SU-DHL-6 (cell line): Measurements from ENCODE around the gene PSME3IP1.

Experiments
- H2AFZ ChIP-seq: fragments of 200-600 bp; sonication (generic); 2 replicates; pipeline ENCODE4 v1.6.1; 2014; ENCODE audit warnings: low read depth, mild to moderate bottlenecking, moderate library complexity, mixed read lengths, antibody characterized with exemption, low read length; ENCODE audit not compliant: severe bottlenecking
- H3F3A ChIP-seq: fragments of 200-600 bp; shearing (Covaris generic); 2 replicates; pipeline ENCODE4 v1.6.0; 2016; ENCODE audit warnings: antibody characterized with exemption, mild to moderate bottlenecking; ENCODE audit not compliant: insufficient read depth
- H3K27ac ChIP-seq: fragments of 200-600 bp; sonication (generic); 2 replicates; pipeline ENCODE4 v1.5.1; 2016; ENCODE audit warnings: low read depth, mild to moderate bottlenecking, low read length, moderate library complexity, mixed read lengths
- H3K27me3 ChIP-seq: fragments of 200-600 bp; sonication (generic), shearing (Covaris generic); 2 replicates; pipeline ENCODE4 v1.6.0; 2014; ENCODE audit warnings: mild to moderate bottlenecking, low read length
- H3K36me3 ChIP-seq: fragments of 200-600 bp; sonication (generic); 2 replicates; pipeline ENCODE4 v1.6.1; 2014; ENCODE audit warnings: mild to moderate bottlenecking, low read length, mixed read lengths
- H3K4me2 ChIP-seq: fragments of 300-600, 200-600 bp; shearing (Covaris generic), sonication (generic); 2 replicates; pipeline ENCODE4 v1.6.0; 2014; ENCODE audit warnings: low read length, low read depth, mild to moderate bottlenecking; ENCODE audit not compliant: poor library complexity, severe bottlenecking
- H3K4me3 ChIP-seq: fragments of 200-600 bp; sonication (generic); 2 replicates; pipeline ENCODE4 v1.5.1; 2014; ENCODE audit warnings: antibody characterized with exemption, low read length, mild to moderate bottlenecking, mixed read lengths; ENCODE audit not compliant: insufficient read depth, poor library complexity, severe bottlenecking
- H3K79me2 ChIP-seq: fragments of 200-600 bp; sonication (generic); 2 replicates; pipeline ENCODE4 v1.6.1; 2014; ENCODE audit warnings: mild to moderate bottlenecking, low read length, moderate library complexity; ENCODE audit not compliant: insufficient read depth
- H3K9ac ChIP-seq: fragments of 200-600 bp; sonication (generic); 2 replicates; pipeline ENCODE4 v1.7.0; 2014; ENCODE audit warnings: mild to moderate bottlenecking, low read length
- H3K9me2 ChIP-seq: fragments of 200-600 bp; sonication (generic); replicated peaks from 2 replicates; pipeline ENCODE4 v1.6.1; 2014; ENCODE audit warnings: low read length; ENCODE audit not compliant: insufficient read depth
- H3K9me3 ChIP-seq: fragments of 200-600 bp; sonication (generic); 2 replicates; pipeline ENCODE4 v1.6.1; 2014; ENCODE audit warnings: low read length, mixed read lengths; ENCODE audit not compliant: insufficient read depth
- H4K20me1 ChIP-seq: fragments of 200-600 bp; sonication (generic); 2 replicates; pipeline ENCODE4 v1.6.1; 2014; ENCODE audit warnings: low read depth, mild to moderate bottlenecking, antibody characterized with exemption, low read length, moderate library complexity, mixed read lengths
- CTCF ChIP-seq: fragments of 200-600 bp; sonication (generic); IDR thresholded peaks from one replicate; pipeline ENCODE4 v1.5.1; 2017; ENCODE audit warnings: antibody characterized with exemption, mild to moderate bottlenecking, low read length, moderate library complexity; ENCODE audit not compliant: insufficient read depth, poor library complexity, severe bottlenecking
- EZH2phosphoT487 ChIP-seq: fragments of 200-600 bp; sonication (generic), shearing (Covaris generic); conservative IDR thresholded peaks from 2 replicates; pipeline ENCODE4 v1.6.1; 2018; ENCODE audit warnings: mild to moderate bottlenecking, antibody characterized with exemption, low read length, moderate library complexity, mixed read lengths

PSME3IP1 gene

GRCh38 chr16:57138281-57138935 is 47.4 kb downstream of the PSME3IP1 start:
- no peaks in the 10 kb centered on the region for H3K9me3 ChIP-seq
- no peak overlapping the region for H3K4me2 ChIP-seq
- H3K9me2 ChIP-seq: no peaks in the 10 kb centered on the region
- H3K36me3 ChIP-seq: no peaks in the 10 kb centered on the region
- no peaks in the 10 kb centered on the region for H3K79me2 ChIP-seq
- no peaks in the 10 kb centered on the region for H3F3A ChIP-seq
- H3K9ac ChIP-seq: no peak overlapping the region
- no peak overlapping the region for H3K27ac ChIP-seq
- no peaks in the 10 kb centered on the region for H3K27me3 ChIP-seq
- no peaks in the 10 kb centered on the region for H4K20me1 ChIP-seq
- H2AFZ ChIP-seq: no peak overlapping the region
- H3K4me3 ChIP-seq: no peak overlapping the region
- no peak for TF ChIP-seq CTCF
- no peak for TF ChIP-seq EZH2phosphoT487

GRCh38 chr16:57137566-57138273 is 48.1 kb downstream of the PSME3IP1 start:
- H3K79me2 ChIP-seq: no peaks in the 10 kb centered on the region
- H3K9me2 ChIP-seq: no peaks in the 10 kb centered on the region
- H3K4me2 ChIP-seq: no peak overlapping the region
- TF ChIP-seq CTCF (no peak), EZH2phosphoT487 (no peak)
- H3K27me3 ChIP-seq: no peaks in the 10 kb centered on the region
- no peaks in the 10 kb centered on the region for H3K9me3 ChIP-seq
- H4K20me1 ChIP-seq: no peaks in the 10 kb centered on the region
- no peak overlapping the region for H3K4me3 ChIP-seq
- no peak overlapping the region for H3K27ac ChIP-seq
- no peaks in the 10 kb centered on the region for H3K36me3 ChIP-seq
- no peaks in the 10 kb centered on the region for H3F3A ChIP-seq
- H3K9ac ChIP-seq: no peak overlapping the region
- H2AFZ ChIP-seq: no peak overlapping the region

GRCh38 chr16:57137043-57137442 is 48.8 kb downstream of the PSME3IP1 start:
- no peak overlapping the region for H3K4me3 ChIP-seq
- H3K27ac ChIP-seq: no peak overlapping the region
- H3K36me3 ChIP-seq: no peaks in the 10 kb centered on the region
- TF ChIP-seq EZH2phosphoT487 (no peak), CTCF (no peak)
- H2AFZ ChIP-seq: no peak overlapping the region
- H3K9me2 ChIP-seq: no peaks in the 10 kb centered on the region
- H4K20me1 ChIP-seq: no peaks in the 10 kb centered on the region
- no peaks in the 10 kb centered on the region for H3K27me3 ChIP-seq
- no peaks in the 10 kb centered on the region for H3F3A ChIP-seq
- H3K9ac ChIP-seq: no peak overlapping the region
- no peaks in the 10 kb centered on the region for H3K79me2 ChIP-seq
- H3K9me3 ChIP-seq: no peaks in the 10 kb centered on the region
- H3K4me2 ChIP-seq: no peak overlapping the region
